HT1080 (cell line): ENCODE results near the gene HOXB4. TPM values are rescaled to one million over a fixed set of nuclear protein-coding genes. Genes with fewer than 3 reads are reported as not detected.

Source experiments
- DNase-seq: peaks from one replicate; pipeline ENCODE4 v3.0.0-alpha.2; 2015; ENCODE audit warnings: low read depth
- total RNA-seq: library from RNA; depleted of rRNA; stranded (reverse); fragments of >200 nt; shearing (Covaris generic); gene quantifications from 2 replicates; pipeline ENCODE4 v1.2.3, GENCODE V29; 2014

HOXB4 gene
- total RNA-seq, 1 experiment from 2014 or later, result 3.9 TPM

DNA sequence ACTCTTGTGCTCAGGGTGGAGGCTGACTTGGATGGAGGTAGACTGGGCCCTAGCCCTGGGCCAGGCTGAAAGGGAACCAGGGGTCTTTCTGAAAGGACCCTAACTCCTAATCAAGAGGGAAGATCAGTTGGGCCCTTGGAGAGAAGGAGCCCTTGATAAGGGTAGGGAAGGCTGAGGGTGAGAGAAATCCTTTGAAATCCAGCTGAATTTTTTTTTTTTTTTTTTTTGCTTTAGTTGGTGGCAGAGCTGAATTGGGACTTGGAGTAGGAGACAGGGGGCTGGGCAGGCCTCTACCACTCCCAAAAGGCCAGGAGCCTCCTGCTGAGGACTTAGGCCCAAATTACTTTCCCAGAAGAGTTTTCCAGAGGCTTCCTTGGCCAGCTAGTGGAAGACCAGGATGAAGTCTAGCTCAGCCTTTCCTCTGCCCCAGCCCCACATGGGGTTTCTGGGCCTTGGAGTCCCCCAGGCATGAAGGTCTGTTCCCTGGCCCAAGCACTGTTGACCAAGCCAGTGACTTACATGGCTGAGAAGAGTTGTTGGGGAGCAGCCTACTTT is 12.5 kb upstream of the HOXB4 start:
- DNase-seq, result no peak

DNA sequence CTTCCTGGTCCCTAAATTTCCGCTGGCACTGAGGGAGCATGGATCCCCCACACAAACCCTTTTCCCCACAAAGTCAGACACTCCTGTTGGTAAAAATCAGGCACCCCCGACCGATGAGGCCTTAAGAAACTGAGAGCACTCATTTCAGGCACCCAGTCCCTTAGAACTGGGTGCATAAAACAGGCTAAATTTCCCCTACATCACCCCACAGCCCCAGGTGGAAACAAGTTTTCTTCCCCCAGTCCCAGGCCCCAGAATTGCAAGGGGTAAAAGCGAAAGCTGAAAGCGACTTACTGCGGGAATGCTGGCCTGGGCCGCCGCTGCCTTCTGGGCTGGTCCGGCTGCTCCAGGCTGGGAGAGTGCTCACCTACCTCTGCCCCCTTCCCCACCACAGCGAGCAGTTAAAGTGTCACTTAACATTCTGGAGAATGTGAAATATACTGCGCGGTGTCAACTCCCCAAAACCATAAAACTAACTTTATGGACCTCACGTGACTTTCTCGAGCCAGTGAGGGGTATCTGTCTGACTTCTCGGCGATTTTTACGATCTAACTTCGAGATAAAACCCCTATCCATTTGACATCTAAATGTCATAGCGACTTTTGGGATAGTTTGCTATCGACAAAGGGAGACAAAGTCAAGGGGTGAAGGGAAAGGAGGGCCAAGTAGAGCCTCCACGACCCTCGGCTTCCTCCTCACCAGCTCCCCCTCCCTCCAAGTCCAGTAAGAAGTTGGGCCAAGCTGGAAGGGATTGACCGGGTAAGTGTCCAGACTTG is 11.9 kb upstream of the HOXB4 start, which contains the start of gene HOXB3:
Gene HOXB3 (minus strand): TSS at position 411 of the 776 bp plus-strand sequence. CDS start 37,767 bp downstream, outside the sequence.
- DNase-seq, result no peak

DNA sequence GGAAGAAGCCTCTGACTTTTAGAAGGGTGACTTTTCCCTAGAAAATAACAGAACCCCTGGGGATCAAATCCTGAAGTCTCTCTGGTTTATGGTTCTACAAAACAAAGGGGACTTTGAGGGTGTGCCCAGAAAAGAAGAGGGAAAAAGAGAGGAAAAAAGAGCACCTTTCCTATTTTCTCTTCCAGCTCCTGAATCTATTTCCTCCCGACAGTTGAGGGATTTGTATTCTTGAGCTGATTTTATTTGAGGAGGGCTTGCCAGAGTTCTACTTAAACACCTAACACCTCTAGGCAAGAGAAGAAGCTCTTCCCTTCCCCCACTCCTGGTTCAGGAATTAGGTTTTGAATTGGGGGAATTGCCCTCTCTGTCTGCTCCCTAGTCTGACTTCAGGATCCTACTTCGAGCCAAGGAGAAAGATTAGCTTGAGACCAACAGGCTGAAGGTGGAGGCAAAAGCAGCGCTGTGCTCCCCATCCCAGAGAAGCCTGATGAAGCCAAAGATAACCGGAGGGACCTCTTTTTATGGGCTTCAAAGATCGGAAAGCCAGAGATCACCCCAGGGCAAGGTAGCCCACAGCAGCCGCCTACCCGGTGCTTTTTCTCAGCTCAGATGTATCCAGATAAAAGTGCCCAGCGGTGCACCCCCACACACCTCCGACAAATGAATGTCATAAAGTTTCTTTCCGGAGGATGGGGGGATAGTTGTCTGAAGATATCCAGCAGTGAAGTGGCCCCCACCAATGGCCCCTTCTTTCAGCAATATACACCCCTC is 11.1 kb upstream of the HOXB4 start:
- DNase-seq, result no peak

DNA sequence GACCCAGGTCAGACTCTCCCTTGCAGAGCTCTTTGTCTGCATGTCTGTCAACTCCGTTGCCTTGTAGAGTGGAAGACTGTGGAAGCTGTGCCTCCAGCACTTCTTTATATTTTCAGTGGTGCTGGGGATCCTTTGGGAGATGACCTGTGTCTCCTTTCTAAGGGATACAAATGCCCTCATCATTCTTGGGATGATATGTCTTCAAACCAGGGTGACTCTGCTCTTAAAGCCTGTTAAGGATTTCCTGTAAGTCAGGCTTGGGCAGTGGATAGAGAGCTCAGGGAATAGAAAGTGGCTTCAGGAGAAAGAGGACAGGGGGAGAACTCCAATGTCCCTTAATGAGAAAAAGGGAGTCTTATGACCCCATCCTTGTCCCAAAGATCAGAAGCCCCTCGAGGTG is 10.4 kb upstream of the HOXB4 start:
- no peak for DNase-seq

GRCh38 chr17:48588074-48588415 is 9.9 kb upstream of the HOXB4 start:
- no peak for DNase-seq

GRCh38 chr17:48587276-48588073 is 9.3 kb upstream of the HOXB4 start:
- no peak for DNase-seq

DNA sequence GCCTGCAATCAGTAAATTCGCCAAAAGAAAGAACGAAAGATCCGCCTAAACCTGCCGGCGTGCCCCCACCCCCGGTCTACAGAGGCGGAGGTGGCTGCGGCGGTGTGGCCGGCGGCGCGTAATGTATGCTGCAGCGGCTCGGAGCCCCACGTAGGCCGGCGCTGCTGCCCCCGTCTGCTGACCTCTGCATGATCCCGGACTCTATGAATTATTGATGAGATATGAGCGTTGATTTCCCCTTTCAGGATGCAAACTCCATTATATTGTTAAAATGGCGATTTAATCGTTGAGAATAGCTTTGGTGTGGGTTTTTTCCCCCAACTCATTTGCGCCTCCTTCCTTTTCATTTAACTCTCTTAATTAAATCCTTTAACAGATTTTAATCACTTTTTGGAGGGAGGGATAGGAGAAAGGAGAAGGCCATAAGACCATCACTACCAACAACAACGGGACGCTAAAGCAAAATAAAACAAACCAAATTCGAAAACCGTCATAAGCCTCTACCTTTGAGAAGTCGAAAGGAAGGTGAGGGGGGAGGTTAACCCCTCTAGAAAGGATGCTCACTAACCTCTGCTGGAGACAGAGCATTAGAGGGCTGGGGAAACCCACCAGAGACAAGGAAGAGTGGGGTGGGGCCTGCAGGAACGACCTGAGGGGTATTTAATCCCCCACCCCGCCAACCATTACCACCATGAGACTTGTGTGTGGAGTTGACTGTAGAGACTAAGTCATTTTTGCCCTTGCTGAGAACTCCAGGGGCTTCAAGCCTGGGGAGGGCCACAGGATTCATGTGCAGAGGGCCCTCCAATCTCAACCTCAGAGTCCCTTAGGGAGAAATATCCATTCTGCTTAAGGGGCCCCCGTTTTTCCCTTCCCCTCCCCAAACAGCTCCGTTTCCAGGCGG is 8.5 kb upstream of the HOXB4 start:
- no peak for DNase-seq

- no peak for DNase-seq
Measured at GRCh38 chr17:48584223-48584741, 6.1 kb upstream of the HOXB4 start.

GRCh38 chr17:48583708-48584222 is 5.6 kb upstream of the HOXB4 start:
- no peak for DNase-seq

GRCh38 chr17:48582750-48583069 is 4.6 kb upstream of the HOXB4 start:
- DNase-seq, result no peak

- no peak for DNase-seq
Measured at GRCh38 chr17:48579760-48580554, 1.8 kb upstream of the HOXB4 start.

DNA sequence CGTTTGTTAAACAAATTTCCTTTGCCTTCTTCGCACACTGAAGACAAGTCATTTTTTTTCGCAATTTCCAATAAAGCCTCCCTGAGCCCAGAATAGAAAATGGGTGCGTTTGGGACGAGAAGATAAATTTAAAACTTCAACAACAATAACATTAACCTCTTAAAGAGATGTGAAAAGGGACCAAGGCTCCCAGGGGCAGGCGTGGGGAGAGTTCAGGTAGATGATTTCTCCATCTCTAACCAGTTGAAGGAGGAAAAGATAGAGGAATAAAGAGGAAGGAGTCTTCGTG is 1.3 kb upstream of the HOXB4 start:
- DNase-seq, result no peak

GRCh38 chr17:48578616-48579470 is 693 bp upstream of the HOXB4 start:
- no peak for DNase-seq

DNA sequence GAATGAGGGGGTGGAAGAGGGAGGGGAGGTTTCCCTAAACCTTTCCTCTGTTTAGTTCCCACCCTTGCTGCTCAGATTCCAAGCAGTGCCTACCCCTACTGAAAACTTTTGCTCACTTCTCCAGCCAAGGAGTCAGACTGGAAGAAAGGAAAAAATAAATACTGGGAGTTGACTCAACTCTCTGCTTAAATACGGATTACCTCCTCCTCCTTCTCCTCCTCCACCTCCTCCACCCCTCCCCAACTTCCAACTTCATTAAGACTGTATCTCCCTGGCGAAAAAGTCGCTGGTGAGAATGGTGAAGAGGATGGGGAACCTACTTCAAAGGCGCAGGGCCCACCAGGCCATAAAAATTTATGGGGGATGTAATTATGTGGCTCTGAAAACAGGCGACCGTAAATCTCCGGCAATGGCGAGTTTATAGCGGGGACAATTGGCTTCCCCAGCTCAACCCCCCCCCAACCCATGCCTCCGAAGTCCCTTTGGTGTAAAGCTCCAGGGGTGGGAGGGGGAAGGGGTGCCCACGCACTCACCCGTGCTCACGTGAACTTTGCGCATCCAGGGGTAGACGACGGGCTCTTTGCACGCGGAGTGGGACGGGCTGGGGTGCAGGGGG is 712 bp downstream of the HOXB4 start:
- DNase-seq, result no peak

DNA sequence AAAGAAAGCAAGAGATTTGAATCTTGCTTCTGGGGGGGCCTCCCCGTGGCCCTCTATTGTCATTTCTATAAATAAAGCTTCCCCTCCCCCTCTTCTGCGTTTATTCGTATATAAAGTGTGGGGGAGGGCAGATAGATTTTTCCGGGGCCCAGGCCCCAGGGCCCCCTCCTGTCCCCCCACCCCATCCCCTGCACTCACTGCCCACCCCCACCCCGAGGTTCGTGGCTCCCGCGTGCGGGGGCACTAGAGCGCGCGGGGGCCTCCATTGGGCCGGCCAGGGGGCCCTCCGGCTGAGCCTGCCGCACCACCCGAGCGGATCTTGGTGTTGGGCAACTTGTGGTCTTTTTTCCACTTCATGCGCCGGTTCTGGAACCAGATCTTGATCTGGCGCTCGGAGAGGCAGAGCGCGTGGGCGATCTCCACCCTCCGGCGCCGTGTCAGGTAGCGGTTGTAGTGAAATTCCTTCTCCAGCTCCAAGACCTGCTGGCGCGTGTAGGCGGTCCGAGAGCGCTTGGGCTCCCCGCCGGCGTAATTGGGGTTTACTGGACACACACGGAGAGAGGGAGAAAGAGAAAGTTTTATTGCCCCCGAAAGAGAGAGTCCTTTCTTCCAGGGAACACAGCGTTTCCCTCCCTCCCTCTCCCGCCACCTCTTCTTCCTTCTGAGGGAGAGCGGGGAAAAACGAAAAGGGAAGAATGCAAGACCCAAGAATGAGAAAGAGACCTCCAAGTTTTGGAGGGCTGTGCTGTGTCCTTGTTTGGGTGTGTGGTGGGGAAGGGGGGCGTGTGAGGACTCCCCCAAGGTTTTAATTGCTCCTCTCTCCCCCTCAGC is 1.5 kb downstream of the HOXB4 start:
- DNase-seq, result no peak

DNA sequence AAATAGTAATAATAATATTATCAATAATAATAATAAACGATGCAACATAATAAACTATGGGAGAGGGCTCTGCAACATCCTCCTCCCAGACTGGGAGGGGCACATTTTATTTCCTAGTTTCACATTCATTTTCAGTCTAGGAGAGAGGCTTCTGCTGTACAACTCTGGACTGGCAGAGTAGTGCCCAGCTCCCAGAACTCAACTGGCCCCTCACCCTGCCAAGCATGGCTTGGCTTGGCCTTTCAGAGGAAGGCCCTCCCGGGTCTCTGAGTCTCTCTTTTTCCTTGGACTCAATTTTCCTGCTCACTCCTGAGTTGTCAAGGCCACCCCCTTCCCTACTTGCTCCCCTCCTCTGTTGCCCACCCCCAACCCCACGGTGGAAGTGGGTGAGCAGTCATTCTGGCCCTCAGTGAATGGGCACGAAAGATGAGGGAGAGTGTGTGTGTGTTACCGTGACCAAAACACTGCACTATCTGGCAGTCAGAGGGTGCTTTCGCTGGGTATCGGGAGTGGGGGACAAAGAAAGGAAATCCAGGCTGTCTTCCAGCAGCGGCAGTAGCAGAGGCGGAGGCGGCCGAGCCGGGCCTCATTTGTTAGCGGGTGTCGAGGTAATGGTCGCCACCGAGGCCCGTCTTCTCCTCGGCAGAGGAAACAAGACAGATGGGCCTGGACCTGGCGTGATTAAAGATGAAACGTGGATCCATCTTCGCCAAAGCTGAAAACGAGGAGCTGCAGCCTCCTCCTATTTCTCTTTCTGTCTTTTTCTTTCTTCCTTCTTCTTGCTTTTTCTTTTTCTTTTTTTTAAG is 2.3 kb downstream of the HOXB4 start:
- no peak for DNase-seq
